ENCODE data around the gene MICALL1.
"Not testable (repeated sequence)": the region's sequence is repeated elsewhere in the genome, so short reads cannot be mapped to it uniquely, and the experiment has no call there.

MICALL1 gene

GRCh38 chr22:37930952-37931440 is 24.9 kb downstream of the MICALL1 start:
- DNase-seq, result no peak

- no peak for DNase-seq
Measured at GRCh38 chr22:37931893-37932389, 25.8 kb downstream of the MICALL1 start.

- DNase-seq, result no peak
Measured at GRCh38 chr22:37932401-37932800, 26.3 kb downstream of the MICALL1 start.

- no peak for DNase-seq
Measured at GRCh38 chr22:37932821-37933578, 26.9 kb downstream of the MICALL1 start.

GRCh38 chr22:37933711-37934376 is 27.7 kb downstream of the MICALL1 start:
- peak; percentile 96 to 98 for DNase-seq

GRCh38 chr22:37940698-37941376 is 34.7 kb downstream of the MICALL1 start:
- peak in 1 of 2 donors; percentile 14 for DNase-seq

- DNase-seq, result no peak
Measured at GRCh38 chr22:37942133-37942532, 36.0 kb downstream of the MICALL1 start.

GRCh38 chr22:37943136-37943824 is 37.2 kb downstream of the MICALL1 start:
- DNase-seq, result no peak

- DNase-seq, result no peak
Measured at GRCh38 chr22:37943825-37944198, 37.7 kb downstream of the MICALL1 start.

- not testable (repeated sequence) for DNase-seq
Measured at GRCh38 chr22:37944423-37944822, 38.3 kb downstream of the MICALL1 start.

- not testable (repeated sequence) for DNase-seq
Measured at GRCh38 chr22:37947142-37947795, 41.2 kb downstream of the MICALL1 start.

- no peak for DNase-seq
Measured at GRCh38 chr22:37951305-37951704, 45.2 kb downstream of the MICALL1 start.

- DNase-seq, result not testable (repeated sequence)
Measured at GRCh38 chr22:37952629-37953028, 46.5 kb downstream of the MICALL1 start.

GRCh38 chr22:37953062-37953436 is 47.0 kb downstream of the MICALL1 start:
- DNase-seq, result no peak

- peak; percentile 92 to 99 for DNase-seq
Measured at GRCh38 chr22:37953437-37954179, 47.5 kb downstream of the MICALL1 start, which contains the start of the genes C22orf23 and POLR2F. Gene C22orf23, minus strand, starts transcription at chr22:37953601. Its CDS starts 452 bp downstream, at chr22:37953149. Gene POLR2F, plus strand, starts transcription at chr22:37953699. Its CDS starts 89 bp downstream, at chr22:37953788.

- peak in 1 of 2 donors; percentile 29 for DNase-seq
Measured at GRCh38 chr22:37954686-37955085, 48.6 kb downstream of the MICALL1 start.

- DNase-seq, result not testable (repeated sequence)
Measured at GRCh38 chr22:37955825-37956397, 49.8 kb downstream of the MICALL1 start.

- DNase-seq, result no peak
Measured at GRCh38 chr22:37957232-37957631, 51.1 kb downstream of the MICALL1 start.

- DNase-seq, result no peak
Measured at GRCh38 chr22:37959231-37959825, 53.2 kb downstream of the MICALL1 start.

GRCh38 chr22:37961062-37961461 is 55.0 kb downstream of the MICALL1 start:
- DNase-seq, result no peak

All from inflammatory macrophage treated with lipopolysaccharide for 1 hour (primary cell).